Loucy (cell line): ENCODE data around the gene MYRIP.

Experiments
- EZH2phosphoT487 ChIP-seq: fragments of 200-600 bp; IDR thresholded peaks from 2 replicates; pipeline ENCODE4 v1.6.1; 2018; ENCODE audit warnings: antibody characterized with exemption, mild to moderate bottlenecking, moderate library complexity, borderline replicate concordance
- TF ChIP-seq, protein P1 (sequence below): fragments of 200-600 bp; sonication (generic); conservative IDR thresholded peaks from 2 replicates; pipeline ENCODE4 v1.5.1; 2014; ENCODE audit warnings: mild to moderate bottlenecking, antibody characterized with exemption, low read length

- TF ChIP-seq, protein P1, sequence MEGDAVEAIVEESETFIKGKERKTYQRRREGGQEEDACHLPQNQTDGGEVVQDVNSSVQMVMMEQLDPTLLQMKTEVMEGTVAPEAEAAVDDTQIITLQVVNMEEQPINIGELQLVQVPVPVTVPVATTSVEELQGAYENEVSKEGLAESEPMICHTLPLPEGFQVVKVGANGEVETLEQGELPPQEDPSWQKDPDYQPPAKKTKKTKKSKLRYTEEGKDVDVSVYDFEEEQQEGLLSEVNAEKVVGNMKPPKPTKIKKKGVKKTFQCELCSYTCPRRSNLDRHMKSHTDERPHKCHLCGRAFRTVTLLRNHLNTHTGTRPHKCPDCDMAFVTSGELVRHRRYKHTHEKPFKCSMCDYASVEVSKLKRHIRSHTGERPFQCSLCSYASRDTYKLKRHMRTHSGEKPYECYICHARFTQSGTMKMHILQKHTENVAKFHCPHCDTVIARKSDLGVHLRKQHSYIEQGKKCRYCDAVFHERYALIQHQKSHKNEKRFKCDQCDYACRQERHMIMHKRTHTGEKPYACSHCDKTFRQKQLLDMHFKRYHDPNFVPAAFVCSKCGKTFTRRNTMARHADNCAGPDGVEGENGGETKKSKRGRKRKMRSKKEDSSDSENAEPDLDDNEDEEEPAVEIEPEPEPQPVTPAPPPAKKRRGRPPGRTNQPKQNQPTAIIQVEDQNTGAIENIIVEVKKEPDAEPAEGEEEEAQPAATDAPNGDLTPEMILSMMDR, result no peak
- TF ChIP-seq EZH2phosphoT487, result no peak
Measured at GRCh38 chr3:39763390-39763789, 46.0 kb upstream of the MYRIP start.
